NOMO-1 (cell line): ENCODE measurements around the gene ATP1A3.

Experiments
- DNase-seq, 2 experiments: peaks; one replicate each; lab custom pipeline; 2025; ENCODE audit not compliant: unreplicated experiment in 2 of 2; lab: John Stamatoyannopoulos, UW

Gene ATP1A3

GRCh38 chr19:41988947-41989346 lies 5.1 kb downstream of the ATP1A3 start:
- DNase-seq = no peak

GRCh38 chr19:41987141-41987860 lies 6.7 kb downstream of the ATP1A3 start:
- no peak for DNase-seq

GRCh38 chr19:41984961-41985360 lies 9.1 kb downstream of the ATP1A3 start:
- no peak for DNase-seq

GRCh38 chr19:41981724-41982123 lies 12.3 kb downstream of the ATP1A3 start:
- DNase-seq = no peak

- DNase-seq = no peak
Observed at GRCh38 chr19:41978470-41978869, 15.6 kb downstream of the ATP1A3 start.

- DNase-seq = no peak
Observed at GRCh38 chr19:41977916-41978315, 16.1 kb downstream of the ATP1A3 start.

- DNase-seq = no peak
Observed at GRCh38 chr19:41974652-41975051, 19.4 kb downstream of the ATP1A3 start.

GRCh38 chr19:41971363-41971762 lies 22.7 kb downstream of the ATP1A3 start:
- DNase-seq = no peak

- no peak for DNase-seq
Observed at GRCh38 chr19:41969772-41970458, 24.1 kb downstream of the ATP1A3 start.

- DNase-seq = no peak
Observed at GRCh38 chr19:41968751-41969595, 25.1 kb downstream of the ATP1A3 start.

- no peak for DNase-seq
Observed at GRCh38 chr19:41967054-41967783, 26.8 kb downstream of the ATP1A3 start.

- DNase-seq = no peak
Observed at GRCh38 chr19:41965106-41965505, 28.9 kb downstream of the ATP1A3 start.

- DNase-seq = peak; percentile 29 to 44
Observed at GRCh38 chr19:41960973-41961372, 33.1 kb downstream of the ATP1A3 start.

- peak; percentile 89 to 90 for DNase-seq
Observed at GRCh38 chr19:41959056-41960053, 34.7 kb downstream of the ATP1A3 start, which contains the start of gene RABAC1. TSS of gene RABAC1 (minus strand) at chr19:41959321. CDS start at chr19:41959292, 29 bp downstream.

- DNase-seq = peak; percentile 58 to 59
Observed at GRCh38 chr19:41958367-41959055, 35.5 kb downstream of the ATP1A3 start.

- peak; percentile 69 to 74 for DNase-seq
Observed at GRCh38 chr19:41957838-41958366, 36.1 kb downstream of the ATP1A3 start.

- DNase-seq = no peak
Observed at GRCh38 chr19:41957161-41957837, 36.7 kb downstream of the ATP1A3 start.

- DNase-seq = no peak
Observed at GRCh38 chr19:41956621-41957020, 37.4 kb downstream of the ATP1A3 start.
